ENCODE data around the gene GFY.

DNA sequence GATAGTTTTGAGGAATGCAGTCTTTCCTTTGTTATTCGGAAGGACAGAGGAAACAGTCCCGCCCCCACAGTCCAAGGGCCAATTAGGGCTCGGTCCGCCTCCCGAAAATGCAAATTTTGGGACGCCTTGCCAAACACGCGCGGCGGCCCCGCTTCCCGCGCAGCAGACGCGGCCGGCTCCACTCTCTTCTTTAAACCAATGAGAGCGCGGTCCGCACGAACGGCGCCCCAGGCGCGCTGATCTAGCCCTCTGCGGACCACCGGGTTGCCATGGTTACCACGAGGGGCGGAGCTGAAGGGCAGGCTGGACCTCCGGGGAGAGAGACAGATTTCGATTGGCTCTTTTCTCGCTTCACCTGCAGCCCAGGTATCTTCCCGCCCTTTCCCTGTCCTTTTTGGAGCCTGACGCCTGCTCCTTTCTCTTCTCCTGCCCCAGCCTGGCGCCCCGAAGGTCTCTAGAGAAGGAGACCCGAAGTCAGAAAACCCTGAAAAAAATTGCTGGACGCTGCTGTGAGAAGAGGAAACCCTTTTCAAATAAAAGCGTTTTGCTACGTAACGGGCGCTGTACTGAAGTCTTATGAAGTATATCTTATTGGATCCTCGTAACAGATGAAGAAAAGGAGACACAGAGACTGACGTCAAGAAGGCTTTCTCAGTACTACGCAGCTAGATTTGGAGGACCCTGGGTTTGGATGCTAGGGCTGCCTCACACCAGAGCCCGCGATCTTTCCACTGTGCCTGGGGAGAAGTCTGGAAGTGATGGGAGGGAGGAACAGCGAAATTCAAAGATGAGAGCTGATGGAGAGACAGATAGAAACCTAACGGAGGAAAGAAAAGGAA lies 3.9 kb upstream of the GFY start:
- TF ChIP-seq, protein P1, sequence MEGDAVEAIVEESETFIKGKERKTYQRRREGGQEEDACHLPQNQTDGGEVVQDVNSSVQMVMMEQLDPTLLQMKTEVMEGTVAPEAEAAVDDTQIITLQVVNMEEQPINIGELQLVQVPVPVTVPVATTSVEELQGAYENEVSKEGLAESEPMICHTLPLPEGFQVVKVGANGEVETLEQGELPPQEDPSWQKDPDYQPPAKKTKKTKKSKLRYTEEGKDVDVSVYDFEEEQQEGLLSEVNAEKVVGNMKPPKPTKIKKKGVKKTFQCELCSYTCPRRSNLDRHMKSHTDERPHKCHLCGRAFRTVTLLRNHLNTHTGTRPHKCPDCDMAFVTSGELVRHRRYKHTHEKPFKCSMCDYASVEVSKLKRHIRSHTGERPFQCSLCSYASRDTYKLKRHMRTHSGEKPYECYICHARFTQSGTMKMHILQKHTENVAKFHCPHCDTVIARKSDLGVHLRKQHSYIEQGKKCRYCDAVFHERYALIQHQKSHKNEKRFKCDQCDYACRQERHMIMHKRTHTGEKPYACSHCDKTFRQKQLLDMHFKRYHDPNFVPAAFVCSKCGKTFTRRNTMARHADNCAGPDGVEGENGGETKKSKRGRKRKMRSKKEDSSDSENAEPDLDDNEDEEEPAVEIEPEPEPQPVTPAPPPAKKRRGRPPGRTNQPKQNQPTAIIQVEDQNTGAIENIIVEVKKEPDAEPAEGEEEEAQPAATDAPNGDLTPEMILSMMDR (conservative IDR thresholded peaks at IDR 0.05; ENCODE audit: low read depth in 2 of 2), result no peak
- no peak for TF ChIP-seq EZH2phosphoT487 (IDR thresholded peaks at IDR 0.05; ENCODE audit: unreplicated experiment)
- no peak for TF ChIP-seq NANOG (IDR thresholded peaks at IDR 0.05; ENCODE audit: borderline replicate concordance)
- TF ChIP-seq JUNB (IDR thresholded peaks at IDR 0.05; ENCODE audit: unreplicated experiment), result no peak
- no peak for TF ChIP-seq POLR2AphosphoS5 (IDR thresholded peaks at IDR 0.05; ENCODE audit: low read depth)
- TF ChIP-seq, protein P2, sequence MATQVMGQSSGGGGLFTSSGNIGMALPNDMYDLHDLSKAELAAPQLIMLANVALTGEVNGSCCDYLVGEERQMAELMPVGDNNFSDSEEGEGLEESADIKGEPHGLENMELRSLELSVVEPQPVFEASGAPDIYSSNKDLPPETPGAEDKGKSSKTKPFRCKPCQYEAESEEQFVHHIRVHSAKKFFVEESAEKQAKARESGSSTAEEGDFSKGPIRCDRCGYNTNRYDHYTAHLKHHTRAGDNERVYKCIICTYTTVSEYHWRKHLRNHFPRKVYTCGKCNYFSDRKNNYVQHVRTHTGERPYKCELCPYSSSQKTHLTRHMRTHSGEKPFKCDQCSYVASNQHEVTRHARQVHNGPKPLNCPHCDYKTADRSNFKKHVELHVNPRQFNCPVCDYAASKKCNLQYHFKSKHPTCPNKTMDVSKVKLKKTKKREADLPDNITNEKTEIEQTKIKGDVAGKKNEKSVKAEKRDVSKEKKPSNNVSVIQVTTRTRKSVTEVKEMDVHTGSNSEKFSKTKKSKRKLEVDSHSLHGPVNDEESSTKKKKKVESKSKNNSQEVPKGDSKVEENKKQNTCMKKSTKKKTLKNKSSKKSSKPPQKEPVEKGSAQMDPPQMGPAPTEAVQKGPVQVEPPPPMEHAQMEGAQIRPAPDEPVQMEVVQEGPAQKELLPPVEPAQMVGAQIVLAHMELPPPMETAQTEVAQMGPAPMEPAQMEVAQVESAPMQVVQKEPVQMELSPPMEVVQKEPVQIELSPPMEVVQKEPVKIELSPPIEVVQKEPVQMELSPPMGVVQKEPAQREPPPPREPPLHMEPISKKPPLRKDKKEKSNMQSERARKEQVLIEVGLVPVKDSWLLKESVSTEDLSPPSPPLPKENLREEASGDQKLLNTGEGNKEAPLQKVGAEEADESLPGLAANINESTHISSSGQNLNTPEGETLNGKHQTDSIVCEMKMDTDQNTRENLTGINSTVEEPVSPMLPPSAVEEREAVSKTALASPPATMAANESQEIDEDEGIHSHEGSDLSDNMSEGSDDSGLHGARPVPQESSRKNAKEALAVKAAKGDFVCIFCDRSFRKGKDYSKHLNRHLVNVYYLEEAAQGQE (IDR thresholded peaks at IDR 0.05; ENCODE audit: unreplicated experiment), result no peak
- peak; percentile 60 for TF ChIP-seq EZH2 (IDR thresholded peaks at IDR 0.05; ENCODE audit: low read depth, unreplicated experiment)
- no peak for TF ChIP-seq ZNF331 (CRISPR knock-in tag; IDR thresholded peaks at IDR 0.05; ENCODE audit: low read depth)
- TF ChIP-seq CREB1 (CRISPR knock-in tag; IDR thresholded peaks at IDR 0.05; ENCODE audit: low read depth), result 0 out of 2 replicates have a peak, but pooled peaks have one; percentile 52
- TF ChIP-seq, protein P3, sequence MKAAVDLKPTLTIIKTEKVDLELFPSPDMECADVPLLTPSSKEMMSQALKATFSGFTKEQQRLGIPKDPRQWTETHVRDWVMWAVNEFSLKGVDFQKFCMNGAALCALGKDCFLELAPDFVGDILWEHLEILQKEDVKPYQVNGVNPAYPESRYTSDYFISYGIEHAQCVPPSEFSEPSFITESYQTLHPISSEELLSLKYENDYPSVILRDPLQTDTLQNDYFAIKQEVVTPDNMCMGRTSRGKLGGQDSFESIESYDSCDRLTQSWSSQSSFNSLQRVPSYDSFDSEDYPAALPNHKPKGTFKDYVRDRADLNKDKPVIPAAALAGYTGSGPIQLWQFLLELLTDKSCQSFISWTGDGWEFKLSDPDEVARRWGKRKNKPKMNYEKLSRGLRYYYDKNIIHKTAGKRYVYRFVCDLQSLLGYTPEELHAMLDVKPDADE (IDR thresholded peaks at IDR 0.05), result no peak
- TF ChIP-seq, protein P4, sequence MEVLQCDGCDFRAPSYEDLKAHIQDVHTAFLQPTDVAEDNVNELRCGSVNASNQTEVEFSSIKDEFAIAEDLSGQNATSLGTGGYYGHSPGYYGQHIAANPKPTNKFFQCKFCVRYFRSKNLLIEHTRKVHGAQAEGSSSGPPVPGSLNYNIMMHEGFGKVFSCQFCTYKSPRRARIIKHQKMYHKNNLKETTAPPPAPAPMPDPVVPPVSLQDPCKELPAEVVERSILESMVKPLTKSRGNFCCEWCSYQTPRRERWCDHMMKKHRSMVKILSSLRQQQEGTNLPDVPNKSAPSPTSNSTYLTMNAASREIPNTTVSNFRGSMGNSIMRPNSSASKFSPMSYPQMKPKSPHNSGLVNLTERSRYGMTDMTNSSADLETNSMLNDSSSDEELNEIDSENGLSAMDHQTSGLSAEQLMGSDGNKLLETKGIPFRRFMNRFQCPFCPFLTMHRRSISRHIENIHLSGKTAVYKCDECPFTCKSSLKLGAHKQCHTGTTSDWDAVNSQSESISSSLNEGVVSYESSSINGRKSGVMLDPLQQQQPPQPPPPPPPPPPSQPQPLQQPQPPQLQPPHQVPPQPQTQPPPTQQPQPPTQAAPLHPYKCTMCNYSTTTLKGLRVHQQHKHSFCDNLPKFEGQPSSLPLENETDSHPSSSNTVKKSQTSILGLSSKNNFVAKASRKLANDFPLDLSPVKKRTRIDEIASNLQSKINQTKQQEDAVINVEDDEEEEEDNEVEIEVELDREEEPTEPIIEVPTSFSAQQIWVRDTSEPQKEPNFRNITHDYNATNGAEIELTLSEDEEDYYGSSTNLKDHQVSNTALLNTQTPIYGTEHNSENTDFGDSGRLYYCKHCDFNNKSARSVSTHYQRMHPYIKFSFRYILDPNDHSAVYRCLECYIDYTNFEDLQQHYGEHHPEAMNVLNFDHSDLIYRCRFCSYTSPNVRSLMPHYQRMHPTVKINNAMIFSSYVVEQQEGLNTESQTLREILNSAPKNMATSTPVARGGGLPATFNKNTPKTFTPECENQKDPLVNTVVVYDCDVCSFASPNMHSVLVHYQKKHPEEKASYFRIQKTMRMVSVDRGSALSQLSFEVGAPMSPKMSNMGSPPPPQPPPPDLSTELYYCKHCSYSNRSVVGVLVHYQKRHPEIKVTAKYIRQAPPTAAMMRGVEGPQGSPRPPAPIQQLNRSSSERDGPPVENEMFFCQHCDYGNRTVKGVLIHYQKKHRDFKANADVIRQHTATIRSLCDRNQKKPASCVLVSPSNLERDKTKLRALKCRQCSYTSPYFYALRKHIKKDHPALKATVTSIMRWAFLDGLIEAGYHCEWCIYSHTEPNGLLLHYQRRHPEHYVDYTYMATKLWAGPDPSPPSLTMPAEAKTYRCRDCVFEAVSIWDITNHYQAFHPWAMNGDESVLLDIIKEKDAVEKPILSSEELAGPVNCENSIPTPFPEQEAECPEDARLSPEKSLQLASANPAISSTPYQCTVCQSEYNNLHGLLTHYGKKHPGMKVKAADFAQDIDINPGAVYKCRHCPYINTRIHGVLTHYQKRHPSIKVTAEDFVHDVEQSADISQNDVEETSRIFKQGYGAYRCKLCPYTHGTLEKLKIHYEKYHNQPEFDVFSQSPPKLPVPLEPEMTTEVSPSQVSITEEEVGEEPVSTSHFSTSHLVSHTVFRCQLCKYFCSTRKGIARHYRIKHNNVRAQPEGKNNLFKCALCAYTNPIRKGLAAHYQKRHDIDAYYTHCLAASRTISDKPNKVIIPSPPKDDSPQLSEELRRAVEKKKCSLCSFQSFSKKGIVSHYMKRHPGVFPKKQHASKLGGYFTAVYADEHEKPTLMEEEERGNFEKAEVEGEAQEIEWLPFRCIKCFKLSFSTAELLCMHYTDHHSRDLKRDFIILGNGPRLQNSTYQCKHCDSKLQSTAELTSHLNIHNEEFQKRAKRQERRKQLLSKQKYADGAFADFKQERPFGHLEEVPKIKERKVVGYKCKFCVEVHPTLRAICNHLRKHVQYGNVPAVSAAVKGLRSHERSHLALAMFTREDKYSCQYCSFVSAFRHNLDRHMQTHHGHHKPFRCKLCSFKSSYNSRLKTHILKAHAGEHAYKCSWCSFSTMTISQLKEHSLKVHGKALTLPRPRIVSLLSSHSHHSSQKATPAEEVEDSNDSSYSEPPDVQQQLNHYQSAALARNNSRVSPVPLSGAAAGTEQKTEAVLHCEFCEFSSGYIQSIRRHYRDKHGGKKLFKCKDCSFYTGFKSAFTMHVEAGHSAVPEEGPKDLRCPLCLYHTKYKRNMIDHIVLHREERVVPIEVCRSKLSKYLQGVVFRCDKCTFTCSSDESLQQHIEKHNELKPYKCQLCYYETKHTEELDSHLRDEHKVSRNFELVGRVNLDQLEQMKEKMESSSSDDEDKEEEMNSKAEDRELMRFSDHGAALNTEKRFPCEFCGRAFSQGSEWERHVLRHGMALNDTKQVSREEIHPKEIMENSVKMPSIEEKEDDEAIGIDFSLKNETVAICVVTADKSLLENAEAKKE (CRISPR knock-in tag; IDR thresholded peaks at IDR 0.05), result no peak
- TF ChIP-seq STAT1 (IDR thresholded peaks at IDR 0.05; ENCODE audit: unreplicated experiment), result no peak
